B cell (primary cell): Measurements from ENCODE around the gene CEP120. TPM values are rescaled to one million over a fixed set of nuclear protein-coding genes. Genes with fewer than 3 reads are reported as not detected.
A peak's percentile ranks its signal among the peaks of the same experiment; 100 is the strongest.

ENCODE experiments used
- ATAC-seq: fragments of 200-7000 bp; cut with Tn5 transposase; one replicate; pipeline ENCODE4 v1.10.0; 2021; ENCODE audit warnings: low read depth, mild to moderate bottlenecking, moderate number of reproducible peaks, moderate library complexity
- CTCF ChIA-PET: fragments of 350-600 bp; sonication (Branson Sonifier 250); formaldehyde crosslinking; loops from one replicate; lab custom pipeline; 2021; ENCODE audit warnings: antibody characterized with exemption, inconsistent platforms; lab: Charles Lee
- POLR2A ChIA-PET: fragments of 350-600 bp; sonication (Branson Sonifier 250); formaldehyde crosslinking; loops from one replicate; lab custom pipeline; 2021; ENCODE audit warnings: antibody characterized with exemption; lab: Charles Lee
- DNase-seq: peaks from one replicate; pipeline ENCODE4 v3.0.0; 2013
- H2AFZ ChIP-seq: 2 replicates; pipeline ENCODE4 v1.6.1; 2012; ENCODE audit warnings: mild to moderate bottlenecking, low read depth, low read length; ENCODE audit not compliant: insufficient read depth, poor library complexity, severe bottlenecking
- H3K27ac ChIP-seq, 2 donors: 1 replicate in 1 of 2; 2 replicates in 1 of 2; pipeline ENCODE4 v1.5.1; 2012 to 2013; ENCODE audit warnings: low read length in 2 of 2, mild to moderate bottlenecking in 2 of 2, moderate library complexity in 1 of 2
- H3K27me3 ChIP-seq, 4 experiments: fragments of 200-600 bp in 1 of 4; sonication (generic) in 1 of 4; replicated peaks in 1 of 4; 1 replicate in 2 of 4; 2 replicates in 2 of 4; pipeline versions ENCODE4 v1.6.1 to v1.7.0; 2013 to 2016; ENCODE audit warnings: low read length in 3 of 4, mild to moderate bottlenecking in 2 of 4, mixed read lengths in 1 of 4, moderate library complexity in 1 of 4; ENCODE audit not compliant: insufficient read depth in 4 of 4, control insufficient read depth in 3 of 4; ENCODE audit errors: control extremely low read depth in 1 of 4
- H3K36me3 ChIP-seq, 2 experiments: replicated peaks in 1 of 2; 1 replicate in 1 of 2; 2 replicates in 1 of 2; pipeline versions ENCODE4 v1.6.1 to v1.7.1; 2013; ENCODE audit warnings: low read length in 1 of 2; ENCODE audit not compliant: insufficient read depth in 2 of 2, control insufficient read depth in 1 of 2; ENCODE audit errors: control extremely low read depth in 1 of 2, extremely low read depth in 1 of 2
- H3K4me1 ChIP-seq, 2 donors: fragments of 200-600 bp in 1 of 2; sonication (generic) in 1 of 2; 1 replicate in 1 of 2; 2 replicates in 1 of 2; pipeline versions ENCODE4 v1.5.1 to v1.6.1; 2013 to 2017; ENCODE audit warnings: low read length in 2 of 2; ENCODE audit not compliant: control insufficient read depth in 2 of 2, insufficient read depth in 2 of 2
- H3K4me2 ChIP-seq: replicated peaks from 2 replicates; pipeline ENCODE3; 2012; ENCODE audit warnings: mild to moderate bottlenecking, low read depth, low read length; ENCODE audit not compliant: poor library complexity, severe bottlenecking
- H3K4me3 ChIP-seq, 5 experiments: fragments of 200-600 bp in 1 of 5; sonication (generic) in 1 of 5; 1 replicate in 3 of 5; 2 replicates in 2 of 5; pipeline versions ENCODE4 v1.5.1 to v1.7.0; 2011 to 2016; ENCODE audit warnings: low read length in 4 of 5, mild to moderate bottlenecking in 4 of 5, low read depth in 2 of 5, control low read depth in 1 of 5, moderate library complexity in 1 of 5; ENCODE audit not compliant: insufficient read depth in 1 of 5; ENCODE audit errors: control extremely low read depth in 1 of 5, extremely low read depth in 1 of 5
- H3K79me2 ChIP-seq: fragments of 200-600 bp; sonication (generic); one replicate; pipeline ENCODE4 v1.6.0; 2016; ENCODE audit warnings: low read length; ENCODE audit not compliant: control insufficient read depth, insufficient read depth
- H3K9ac ChIP-seq: fragments of 200-600 bp; sonication (generic); 2 replicates; pipeline ENCODE4 v1.6.1; 2017; ENCODE audit warnings: mild to moderate bottlenecking, low read length, moderate library complexity
- H3K9me3 ChIP-seq, 3 donors: one replicate each; pipeline versions ENCODE4 v1.6.1 to v1.7.1; 2013; ENCODE audit warnings: low read length in 2 of 3; ENCODE audit not compliant: control insufficient read depth in 2 of 3, insufficient read depth in 1 of 3; ENCODE audit errors: control extremely low read depth in 1 of 3
- H4K20me1 ChIP-seq: 2 replicates; pipeline ENCODE4 v1.6.0; 2012; ENCODE audit warnings: mild to moderate bottlenecking, low read length; ENCODE audit not compliant: insufficient read depth, control insufficient read depth, poor library complexity, severe bottlenecking
- H3K27ac Mint-ChIP-seq: one replicate; pipeline ENCODE4 v1.8.0; 2021; ENCODE audit warnings: mixed read lengths
- H3K27me3 Mint-ChIP-seq: one replicate; pipeline ENCODE4 v1.8.0; 2021; ENCODE audit warnings: mixed read lengths
- H3K4me1 Mint-ChIP-seq: one replicate; pipeline ENCODE4 v1.8.0; 2021; ENCODE audit warnings: mixed read lengths
- H3K4me3 Mint-ChIP-seq: one replicate; pipeline ENCODE4 v1.8.0; 2021; ENCODE audit warnings: mixed read lengths
- H3K9me3 Mint-ChIP-seq: one replicate; pipeline ENCODE4 v1.8.0; 2022; ENCODE audit warnings: mixed read lengths; ENCODE audit not compliant: insufficient read depth
- CTCF ChIP-seq: fragments of 200-600 bp; IDR thresholded peaks from one replicate; pipeline ENCODE4 v1.8.0; 2022; ENCODE audit warnings: antibody characterized with exemption, mild to moderate bottlenecking
- EZH2 ChIP-seq: IDR thresholded peaks from 2 replicates; pipeline ENCODE4 v1.6.1; 2012; ENCODE audit warnings: borderline replicate concordance, low read depth, mild to moderate bottlenecking, moderate library complexity, low read length; ENCODE audit not compliant: insufficient read depth, poor library complexity, severe bottlenecking
- WGBS: methylation state at CpG from one replicate; pipeline ENCODE4 v1.1.5; 2013; ENCODE audit warnings: missing lambda C conversion rate; ENCODE audit not compliant: insufficient coverage; 5-methylcytosine and 5-hydroxymethylcytosine counted together
- intact Hi-C: fragments of 100-400 bp; cut with micrococcal nuclease; formaldehyde crosslinking; loops from one replicate; pipeline ENCODE4 v1.10.0; 2022
- polyA plus RNA-seq: library from polyadenylated mRNA; depleted of rRNA; stranded (reverse); fragments of >200 nt; gene quantifications from 2 replicates; pipeline ENCODE4 v1.2.3, GENCODE V29; 2012
- total RNA-seq, 2 donors: library from RNA; stranded (reverse); fragments of 120-200 nt in 1 of 2; gene quantifications; 1 replicate in 1 of 2; 2 replicates in 1 of 2; pipeline versions ENCODE4 v1.2.3 to v1.2.4, GENCODE V29; 2013 to 2022

Gene CEP120
- total and polyA plus RNA-seq, 2 donors (not counting 1 experiment from before 2014, with no cell fraction given) = 15.7 to 89.7 TPM

- Histone ChIP-seq H3K4me3 (no peak overlapping the region), H3K79me2 (peaks cover 27% of the 10 kb centered on the region), H3K4me1 (peaks cover 25% of the 10 kb centered on the region in 2 donors), H4K20me1 (no peaks in the 10 kb centered on the region), H3K4me2 (no peak overlapping the region), H3K9ac (no peak overlapping the region), H3K27me3 (no peaks in the 10 kb centered on the region), H2AFZ (no peak overlapping the region), H3K36me3 (peaks cover 0 to 2% of the 10 kb centered on the region in 2 experiments), H3K27ac (no peak overlapping the region), H3K9me3 (no peaks in the 10 kb centered on the region)
- intact Hi-C loops = no loop called here
- ATAC-seq (no peak), DNase-seq (no peak)
- Mint-ChIP-seq H3K4me1 (peaks cover 10% of the 10 kb centered on the region), H3K9me3 (no peaks in the 10 kb centered on the region), H3K27me3 (no peaks in the 10 kb centered on the region), H3K27ac (no peak overlapping the region), H3K4me3 (peak overlapping the region; percentile 26)
- no CpG with 5 or more reads among the region's 4 CpGs for WGBS
- no peak for TF ChIP-seq CTCF
- no peak for TF ChIP-seq EZH2
- ChIA-PET POLR2A (no interaction called here), CTCF (interaction anchor here (1.4 kb wide), 1 partner anchor 909 kb away, joined by 3 read pairs; no protein-coding TSS in a partner anchor)
Measured at GRCh38 chr5:123425431-123425830, 2.2 kb upstream of the CEP120 start.

GRCh38 chr5:123422433-123423277, 548 bp downstream of the CEP120 start:
- no peaks in the 10 kb centered on the region for H4K20me1 ChIP-seq
- peak overlapping the region; percentile 95 for H2AFZ ChIP-seq
- H3K79me2 ChIP-seq = peaks cover 51% of the 10 kb centered on the region
- H3K27me3 ChIP-seq = no peaks in the 10 kb centered on the region
- WGBS = under 1% methylated on average over 45 of the region's 45 CpGs
- DNase-seq = no peak
- POLR2A ChIA-PET = interaction anchor here (0.8 to 2.5 kb wide), 12 partner anchors 25 to 188 kb away, joined by 3 to 40 read pairs (median 5); partner anchors contain the start of gene CSNK1G3
- no peak overlapping the region for H3K27ac Mint-ChIP-seq
- H3K4me1 ChIP-seq = peaks cover 32 to 34% of the 10 kb centered on the region in 2 donors
- H3K9me3 Mint-ChIP-seq = no peaks in the 10 kb centered on the region
- no peaks in the 10 kb centered on the region for H3K9me3 ChIP-seq
- H3K4me2 ChIP-seq = peak overlapping the region; percentile 79
- peak overlapping the region; percentile 51 to 90 (median 89) for H3K4me3 ChIP-seq
- intact Hi-C loops = loop anchor here (1.0 to 5.0 kb wide), 8 partner anchors 24 to 906 kb away; partner anchors contain the start of genes CSNK1G3 and SNX2
- no peaks in the 10 kb centered on the region for H3K27me3 Mint-ChIP-seq
- CTCF ChIA-PET = interaction anchor here (0.8 to 2.7 kb wide), 26 partner anchors 10 to 906 kb away, joined by 3 to 53 read pairs (median 6); partner anchors contain the start of genes CSNK1G3 and SNX2
- peak overlapping the region; percentile 96 to 99 for H3K27ac ChIP-seq
- peak; percentile 0 for ATAC-seq
- H3K9ac ChIP-seq = peak overlapping the region; percentile 89
- TF ChIP-seq EZH2 (no peak), CTCF (no peak)
- H3K36me3 ChIP-seq = peaks cover 6 to 8% of the 10 kb centered on the region in 2 experiments
- H3K4me3 Mint-ChIP-seq = no peak overlapping the region
- H3K4me1 Mint-ChIP-seq = peaks cover 23% of the 10 kb centered on the region
